ENCODE measurements around the gene IP6K2.
A peak's percentile ranks its signal among the peaks of the same experiment; 100 is the strongest.
"Not testable (repeated sequence)": the region's sequence is repeated elsewhere in the genome, so short reads cannot be mapped to it uniquely, and the experiment has no call there.

The IP6K2 gene

DNA sequence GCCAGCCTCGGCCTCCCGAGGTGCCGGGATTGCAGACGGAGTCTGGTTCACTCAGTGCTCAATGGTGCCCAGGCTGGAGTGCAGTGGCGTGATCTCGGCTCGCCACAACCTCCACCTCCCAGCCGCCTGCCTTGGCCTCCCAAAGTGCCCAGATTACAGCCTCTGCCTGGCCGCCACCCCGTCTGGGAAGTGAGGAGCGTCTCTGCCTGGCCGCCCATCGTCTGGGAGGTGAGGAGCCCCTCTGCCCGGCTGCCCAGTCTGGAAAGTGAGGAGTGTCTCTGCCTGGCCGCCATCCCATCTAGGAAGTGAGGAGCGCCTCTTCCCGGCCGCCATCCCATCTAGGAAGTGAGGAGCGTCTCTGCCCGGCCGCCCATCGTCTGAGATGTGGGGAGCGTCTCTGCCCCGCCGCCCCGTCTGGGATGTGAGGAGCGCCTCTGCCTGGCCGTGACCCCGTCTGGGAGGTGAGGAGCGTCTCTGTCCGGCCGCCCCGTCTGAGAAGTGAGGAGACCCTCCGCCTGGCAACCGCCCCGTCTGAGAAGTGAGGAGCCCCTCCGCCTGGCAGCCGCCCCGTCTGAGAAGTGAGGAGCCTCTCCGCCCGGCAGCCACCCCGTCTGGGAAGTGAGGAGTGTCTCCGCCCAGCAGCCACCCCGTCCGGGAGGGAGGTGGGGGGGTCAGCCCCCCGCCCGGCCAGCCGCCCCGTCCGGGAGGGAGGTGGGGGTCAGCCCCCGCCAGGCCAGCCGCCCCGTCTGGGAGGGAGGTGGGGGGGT is 16.9 kb upstream of the IP6K2 start:
- DNase-seq (ENCODE audit: low read depth, low spot score), result not testable (repeated sequence)

DNA sequence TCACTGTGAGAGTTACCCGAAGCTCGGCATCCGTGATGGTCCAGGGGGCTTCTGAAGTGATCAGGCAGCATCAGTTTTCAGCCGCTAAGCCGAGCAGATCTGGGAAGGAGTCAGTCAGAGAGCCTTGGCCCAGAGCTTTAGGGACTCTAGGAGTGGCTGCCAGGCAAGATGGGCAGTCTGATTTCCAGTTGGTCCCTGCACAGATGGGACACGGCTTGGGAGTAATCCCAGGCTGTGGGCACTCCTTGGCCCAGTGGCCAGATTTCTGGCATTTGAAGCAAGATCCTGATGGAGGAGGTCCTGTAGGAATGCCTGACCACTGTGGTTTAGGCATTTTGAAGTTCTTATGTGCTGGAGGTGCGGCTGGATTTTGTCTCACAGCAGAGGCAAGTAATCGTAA is 10.5 kb upstream of the IP6K2 start:
- DNase-seq (ENCODE audit: low read depth, low spot score), result no peak

DNA sequence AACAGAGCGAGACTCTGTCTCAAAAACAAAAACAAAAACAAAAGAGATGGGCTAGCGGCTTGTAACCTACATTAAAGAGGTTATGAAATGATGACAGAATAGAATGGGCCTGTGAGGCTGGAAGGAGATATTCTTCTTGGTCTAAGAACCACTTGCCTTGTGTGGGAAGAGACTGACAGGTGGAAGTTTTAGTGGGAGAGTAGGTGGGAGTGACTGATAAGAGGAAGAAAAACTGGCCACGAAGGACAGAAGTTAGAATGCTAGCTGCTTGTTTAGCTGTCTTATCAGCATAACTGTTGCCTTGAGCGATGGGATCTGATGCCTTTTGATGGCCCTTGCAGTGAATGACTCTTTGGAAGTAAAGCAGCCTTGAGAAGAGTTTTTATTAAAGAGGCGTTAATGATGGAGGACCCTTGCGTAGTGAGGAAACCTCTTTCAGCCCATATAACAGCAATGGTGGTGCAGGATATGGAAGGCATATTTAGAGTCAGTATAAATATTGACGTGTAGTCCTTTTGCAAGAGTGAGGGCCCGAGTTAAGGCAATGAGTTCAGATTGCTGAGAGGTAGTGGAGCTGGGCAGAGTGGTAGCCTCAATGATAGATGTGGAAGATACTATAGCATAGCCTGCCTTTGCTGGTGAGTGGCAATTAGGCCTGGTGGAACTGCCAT is 8.3 kb upstream of the IP6K2 start:
- not testable (repeated sequence) for DNase-seq (ENCODE audit: low read depth, low spot score)

DNA sequence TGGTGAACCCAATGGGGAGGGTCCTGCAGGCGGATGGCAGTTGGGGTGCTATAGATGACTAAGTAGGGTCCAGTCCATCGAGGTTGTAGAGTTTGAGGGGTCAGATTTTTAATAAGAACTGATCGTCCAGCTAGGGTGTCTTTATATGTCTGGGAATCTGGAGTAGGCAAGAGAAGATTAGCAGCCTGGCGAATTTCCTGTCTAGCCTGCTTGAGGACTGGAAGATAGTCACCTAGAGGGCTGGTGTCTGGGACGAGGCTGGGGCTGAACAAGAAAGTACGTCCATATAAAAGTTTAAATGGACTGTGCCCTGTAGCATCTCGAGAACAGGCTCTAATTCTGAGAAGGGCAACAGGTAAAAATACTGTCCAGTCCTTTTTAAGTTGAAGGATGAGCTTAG is 6.7 kb upstream of the IP6K2 start:
- DNase-seq (ENCODE audit: low read depth, low spot score), result no peak

GRCh38 chr3:48723293-48723692 is 6.3 kb upstream of the IP6K2 start:
- not testable (repeated sequence) for DNase-seq (ENCODE audit: low read depth, low spot score)

GRCh38 chr3:48716508-48716981 is 476 bp downstream of the IP6K2 start:
- DNase-seq (ENCODE audit: low read depth, low spot score), result no peak

- no peak for DNase-seq (ENCODE audit: low read depth, low spot score)
Observed at GRCh38 chr3:48715174-48715800, 1.7 kb downstream of the IP6K2 start.

GRCh38 chr3:48711727-48712126 is 5.3 kb downstream of the IP6K2 start:
- DNase-seq (ENCODE audit: low read depth, low spot score), result no peak

- no peak for DNase-seq (ENCODE audit: low read depth, low spot score)
Observed at GRCh38 chr3:48709051-48709461, 8.0 kb downstream of the IP6K2 start.

DNA sequence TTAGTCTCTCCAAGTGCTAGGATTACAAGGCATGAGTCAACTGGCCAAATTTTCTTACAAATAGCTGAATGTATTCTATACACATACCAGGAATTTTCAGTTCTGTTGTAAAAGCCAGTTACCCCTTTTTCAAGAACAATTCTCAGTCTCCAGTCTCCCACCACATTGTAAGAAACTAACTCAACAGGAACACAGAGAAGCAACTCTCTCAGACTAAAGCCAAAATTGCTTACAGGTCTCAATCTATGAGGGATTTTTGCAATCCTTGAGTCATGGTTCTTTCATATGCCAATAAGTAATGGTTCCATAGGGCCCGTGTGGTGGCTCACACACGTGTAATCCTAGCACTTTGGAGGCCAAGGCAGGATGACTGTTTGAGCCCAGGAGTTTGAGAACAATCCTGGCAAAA is 8.5 kb downstream of the IP6K2 start:
- no peak for DNase-seq (ENCODE audit: low read depth, low spot score)

DNA sequence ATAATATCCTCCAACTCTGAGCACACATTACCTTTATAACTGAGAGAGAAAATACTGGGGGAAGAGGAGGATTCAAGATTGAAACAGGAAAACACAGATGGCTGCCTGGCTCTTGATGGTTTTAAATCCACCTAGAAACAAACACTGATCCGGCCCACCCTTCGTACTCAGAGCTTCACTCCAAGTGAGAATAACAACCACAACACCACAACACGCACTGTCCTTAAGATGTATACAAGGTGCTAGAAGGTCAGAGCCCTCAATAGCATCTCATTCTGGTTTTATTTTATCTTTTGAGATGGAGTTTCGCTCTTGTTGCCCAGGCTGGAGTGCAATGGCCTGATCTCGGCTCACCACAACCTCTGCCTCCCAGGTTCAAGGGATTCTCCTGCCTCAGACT is 9.9 kb downstream of the IP6K2 start:
- DNase-seq (ENCODE audit: low read depth, low spot score), result no peak

GRCh38 chr3:48702320-48702920 is 14.6 kb downstream of the IP6K2 start:
- DNase-seq (ENCODE audit: low read depth, low spot score), result no peak

DNA sequence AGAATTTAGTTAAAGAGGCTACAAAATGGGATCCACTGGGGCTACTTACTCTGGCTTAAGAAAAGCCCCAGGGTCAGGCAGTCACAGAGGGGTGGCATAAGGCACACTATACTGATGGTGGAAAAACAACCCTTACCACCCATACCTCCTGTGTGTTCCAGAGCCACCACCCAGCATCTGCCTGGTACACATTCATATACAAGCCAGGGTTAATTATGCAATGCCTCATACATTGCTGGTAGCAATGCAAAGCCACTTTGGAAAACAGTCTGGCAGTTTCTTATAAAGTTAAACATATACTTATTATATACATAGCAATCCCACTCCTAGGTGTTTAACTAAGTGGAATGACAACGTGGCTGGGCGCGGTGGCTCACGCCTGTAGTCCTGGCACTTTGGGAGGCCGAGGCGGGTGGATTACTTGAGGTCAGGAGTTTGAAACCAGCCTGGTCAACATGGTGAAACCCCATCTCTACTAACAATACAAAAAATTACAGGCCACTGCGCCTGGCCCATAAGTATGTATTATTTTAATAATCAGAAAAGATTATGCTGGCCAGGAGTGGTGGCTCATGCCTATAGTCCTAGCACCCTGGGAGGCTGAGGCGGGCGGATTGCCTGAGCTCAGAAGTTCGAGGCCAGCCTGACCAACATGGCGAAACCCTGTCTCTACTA is 16.2 kb downstream of the IP6K2 start:
- no peak for DNase-seq (ENCODE audit: low read depth, low spot score)

GRCh38 chr3:48698891-48699290 is 18.1 kb downstream of the IP6K2 start:
- no peak for DNase-seq (ENCODE audit: low read depth, low spot score)

- DNase-seq (ENCODE audit: low read depth, low spot score), result no peak
Observed at GRCh38 chr3:48697952-48698351, 19.1 kb downstream of the IP6K2 start.

- no peak for DNase-seq (ENCODE audit: low read depth, low spot score)
Observed at GRCh38 chr3:48696601-48697000, 20.4 kb downstream of the IP6K2 start.

DNA sequence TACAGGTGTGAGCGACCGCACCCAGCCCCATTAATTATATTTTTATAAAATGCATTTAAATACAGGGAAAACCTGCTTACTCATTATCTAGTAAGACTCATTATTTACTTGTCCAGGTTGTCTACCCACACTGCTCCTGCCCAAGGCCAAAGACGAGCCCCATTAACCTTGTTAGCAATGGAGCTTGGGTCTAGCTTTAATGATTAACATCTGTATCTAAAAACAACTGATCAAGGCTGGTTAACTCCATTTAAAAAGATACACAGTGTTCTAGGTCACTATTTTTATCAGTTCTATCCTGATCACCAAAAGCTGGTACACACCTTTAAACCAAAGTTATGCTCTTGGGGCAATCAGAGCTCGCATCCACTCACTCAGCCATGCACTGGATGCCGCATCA is 20.9 kb downstream of the IP6K2 start:
- DNase-seq (ENCODE audit: low read depth, low spot score), result no peak

DNA sequence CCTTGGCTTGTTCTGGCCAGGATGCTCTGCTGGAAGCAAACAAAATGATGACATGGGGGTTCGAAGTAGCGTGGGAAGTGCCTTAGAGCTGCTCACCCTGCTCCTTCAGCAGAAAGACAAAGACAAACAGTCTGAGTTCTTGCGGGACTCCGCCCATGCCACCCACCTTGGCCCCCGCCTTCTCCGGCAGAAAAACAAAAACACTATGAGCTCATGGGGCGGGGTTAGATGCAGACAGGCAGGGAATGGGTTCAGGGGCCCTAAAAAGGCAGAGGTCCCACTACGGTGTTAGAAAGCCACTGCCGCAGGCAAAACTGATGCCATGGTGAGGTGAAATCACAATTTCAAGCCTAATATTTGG is 21.6 kb downstream of the IP6K2 start:
- DNase-seq (ENCODE audit: low read depth, low spot score), result peak; percentile 53

DNA sequence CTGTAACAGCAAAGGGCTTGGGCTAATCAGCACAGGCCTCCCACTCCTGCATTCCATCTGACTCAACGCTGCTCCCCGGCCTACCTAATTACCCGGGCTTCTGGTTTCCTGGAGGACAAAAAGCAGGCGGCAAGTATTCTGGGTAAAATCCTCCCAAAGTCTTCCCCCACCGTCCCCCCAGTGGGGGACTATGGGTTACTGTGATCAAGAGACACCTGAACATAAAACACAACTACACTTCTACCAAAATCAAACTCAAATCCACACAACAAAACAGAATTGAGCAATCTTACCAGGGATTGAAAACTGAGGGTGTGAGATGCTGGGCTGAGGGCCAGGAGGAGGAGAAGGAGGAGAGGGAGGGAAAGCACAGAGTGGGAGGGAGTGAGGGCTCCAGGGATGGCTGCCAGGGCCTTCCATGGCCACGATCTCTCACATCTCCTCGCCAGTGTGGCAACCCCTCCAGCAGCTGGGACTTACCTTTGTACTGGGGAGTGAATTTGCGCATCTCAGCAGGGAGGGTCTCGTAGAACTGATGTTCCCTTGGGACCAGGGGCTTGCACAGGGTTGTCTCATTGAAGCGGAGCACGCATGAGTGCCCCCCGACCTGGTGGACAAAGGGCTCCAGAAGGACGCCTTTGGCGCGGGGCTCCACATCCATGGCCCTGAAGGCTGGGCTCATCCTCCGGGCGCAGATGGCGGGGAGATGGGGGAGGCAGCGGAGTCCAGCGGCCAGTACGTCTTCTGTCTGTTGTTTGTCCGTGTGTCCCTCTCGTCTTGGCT is 22.2 kb downstream of the IP6K2 start:
- no peak for DNase-seq (ENCODE audit: low read depth, low spot score)

DNA sequence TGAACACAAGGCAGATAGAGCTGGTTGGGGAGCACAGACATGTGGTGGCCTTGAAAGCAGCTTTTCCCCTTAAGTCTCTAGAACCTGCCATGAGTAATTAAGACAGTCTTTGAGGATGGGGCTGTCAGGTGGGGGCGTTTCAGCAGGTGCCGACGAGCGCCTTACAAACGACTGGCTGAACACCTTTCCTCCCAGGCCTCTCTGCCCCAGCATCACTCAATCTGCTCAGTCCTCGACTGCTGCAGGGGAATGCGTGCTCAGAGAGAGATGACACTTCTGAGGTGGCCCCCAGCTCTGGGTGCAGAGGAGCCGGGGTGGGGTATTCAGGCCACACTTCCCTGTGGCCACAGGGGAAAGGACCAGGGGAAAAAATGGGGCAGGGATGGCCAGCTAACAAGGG is 23.2 kb downstream of the IP6K2 start:
- no peak for DNase-seq (ENCODE audit: low read depth, low spot score)

DNA sequence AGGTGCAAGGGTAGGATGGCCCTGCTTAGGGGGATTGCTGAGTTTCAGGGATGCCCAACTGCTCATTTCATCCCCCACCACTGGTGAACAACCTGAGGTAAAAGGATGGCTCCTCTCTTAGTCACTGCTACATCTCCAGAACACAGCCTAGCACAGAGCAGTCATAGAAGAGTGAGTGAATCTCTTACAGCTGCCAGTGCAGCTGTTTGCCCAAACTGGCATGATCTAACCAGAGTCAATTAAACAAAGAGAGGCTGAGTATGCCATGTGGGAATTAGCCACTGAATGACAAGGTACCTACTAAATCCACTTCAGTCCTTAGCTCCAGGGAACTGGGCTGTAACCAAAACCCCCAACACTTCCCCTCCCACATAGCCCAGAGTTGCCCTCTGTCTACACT is 24.5 kb downstream of the IP6K2 start:
- DNase-seq (ENCODE audit: low read depth, low spot score), result no peak

Measured in smooth muscle cell of the brain vasculature (primary cell).